HepG2 (cell line): ENCODE data around the gene PCIF1. TPM values are rescaled to one million over a fixed set of nuclear protein-coding genes. Genes with fewer than 3 reads are reported as not detected.

ENCODE experiments used
- CENPBD1 ChIP-seq: sonication (generic); formaldehyde crosslinking; IDR thresholded peaks from 2 replicates; pipeline ENCODE4 v1.8.0; 2022; ENCODE audit warnings: missing genetic modification reagents, low read depth, mild to moderate bottlenecking, borderline replicate concordance
- DNMT1 ChIP-seq: sonication (generic); formaldehyde crosslinking; IDR thresholded peaks from 2 replicates; pipeline ENCODE4 v1.5.1; 2020; ENCODE audit warnings: mild to moderate bottlenecking, missing genetic modification reagents
- MAFK ChIP-seq, 2 experiments: IDR thresholded peaks in 1 of 2; conservative IDR thresholded peaks in 1 of 2; 2 replicates each; pipeline ENCODE4 v1.6.1; 2011; ENCODE audit warnings: improper control_type of control experiment in 2 of 2, low read length in 2 of 2
- NCOA2 ChIP-seq: sonication (generic); formaldehyde crosslinking; IDR thresholded peaks from 2 replicates; pipeline ENCODE4 v1.8.0; 2022; ENCODE audit warnings: inconsistent platforms
- RAD51 ChIP-seq: fragments of 450-650 bp; IDR thresholded peaks from 2 replicates; pipeline ENCODE4 v1.6.1; 2016; ENCODE audit warnings: borderline replicate concordance
- SAFB2 ChIP-seq: sonication (generic); formaldehyde crosslinking; IDR thresholded peaks from 2 replicates; pipeline ENCODE4 v1.5.1; 2020; ENCODE audit warnings: missing genetic modification reagents, low read depth, mild to moderate bottlenecking, borderline replicate concordance
- SATB2 ChIP-seq: sonication (generic); formaldehyde crosslinking; IDR thresholded peaks from 2 replicates; pipeline ENCODE4 v1.5.0; 2020; ENCODE audit warnings: missing genetic modification reagents
- SOX5 ChIP-seq: IDR thresholded peaks from 2 replicates; pipeline ENCODE4 v1.6.1; 2016; ENCODE audit warnings: borderline replicate concordance
- TARDBP ChIP-seq: sonication (generic); formaldehyde crosslinking; IDR thresholded peaks from 2 replicates; pipeline ENCODE4 v1.8.0; 2022; ENCODE audit warnings: mild to moderate bottlenecking, missing genetic modification reagents
- UBTF ChIP-seq: sonication (generic); formaldehyde crosslinking; IDR thresholded peaks from 2 replicates; pipeline ENCODE4 v1.4.0; 2020; ENCODE audit warnings: mild to moderate bottlenecking, missing genetic modification reagents
- ZMAT3 ChIP-seq: sonication (generic); formaldehyde crosslinking; conservative IDR thresholded peaks from 2 replicates; pipeline ENCODE4 v1.7.0; 2021; ENCODE audit warnings: missing genetic modification reagents
- ZNF124 ChIP-seq: sonication (generic); formaldehyde crosslinking; IDR thresholded peaks from 2 replicates; pipeline ENCODE4 v1.4.0; 2020; ENCODE audit warnings: missing genetic modification reagents
- ZNF30 ChIP-seq: sonication (generic); formaldehyde crosslinking; IDR thresholded peaks from 2 replicates; pipeline ENCODE4 v1.5.0; 2020; ENCODE audit warnings: mild to moderate bottlenecking, missing genetic modification reagents
- ZNF546 ChIP-seq: sonication (generic); formaldehyde crosslinking; conservative IDR thresholded peaks from 2 replicates; pipeline ENCODE4 v1.8.1; 2023; ENCODE audit warnings: mild to moderate bottlenecking, missing genetic modification reagents
- ZNF687 ChIP-seq: sonication (generic); formaldehyde crosslinking; IDR thresholded peaks from 2 replicates; pipeline ENCODE4 v1.5.1; 2020; ENCODE audit warnings: mild to moderate bottlenecking, missing genetic modification reagents, moderate library complexity
- ZNF782 ChIP-seq: sonication (generic); formaldehyde crosslinking; IDR thresholded peaks from 2 replicates; pipeline ENCODE4 v1.4.0; 2020; ENCODE audit warnings: missing genetic modification reagents, mild to moderate bottlenecking, borderline replicate concordance
- ZNF878 ChIP-seq: sonication (generic); formaldehyde crosslinking; IDR thresholded peaks from 2 replicates; pipeline ENCODE4 v1.8.1; 2023; ENCODE audit warnings: mild to moderate bottlenecking, missing genetic modification reagents, moderate library complexity
- ZSCAN29 ChIP-seq: sonication (generic); formaldehyde crosslinking; conservative IDR thresholded peaks from 2 replicates; pipeline ENCODE4 v1.4.0; 2020; ENCODE audit warnings: mild to moderate bottlenecking, missing genetic modification reagents
- polyA plus RNA-seq, 8 experiments: library from polyadenylated mRNA; depleted of rRNA in 3 of 8; stranded (reverse) in 7 of 8; unstranded in 1 of 8; fragments of >200 nt; fragmentation: Illumina TruSeq in 4 of 8; extraction: Trizol in 4 of 8; gene quantifications; 2 replicates each; pipeline versions ENCODE4 v1.2.1 to v1.2.3, GENCODE V29; 2011 to 2016; ENCODE audit warnings: low read depth in 4 of 8, missing spikeins in 1 of 8, mixed read lengths in 1 of 8; ENCODE audit not compliant: insufficient read depth in 1 of 8
- total RNA-seq, 5 experiments: library from RNA; depleted of rRNA; stranded (reverse); fragments of >200 nt; fragmentation: Illumina TruSeq; extraction: Trizol; gene quantifications; 2 replicates each; pipeline ENCODE4 v1.2.3, GENCODE V29; 2016; ENCODE audit warnings: low read depth in 1 of 5
- TF ChIP-seq, protein P1 (sequence below): sonication (generic); formaldehyde crosslinking; IDR thresholded peaks from 2 replicates; pipeline ENCODE4 v1.5.0; 2020; ENCODE audit warnings: missing genetic modification reagents
- TF ChIP-seq, protein P2 (sequence below): sonication (generic); formaldehyde crosslinking; IDR thresholded peaks from 2 replicates; pipeline ENCODE4 v1.4.0; 2020; ENCODE audit warnings: mild to moderate bottlenecking, missing genetic modification reagents

PCIF1 gene
- total and polyA plus RNA-seq, 2 of the 13 experiments (the other 11 are each of a cell fraction or from before 2014, with no cell fraction given) = 20.9 to 24.4 TPM

- TF ChIP-seq SAFB2 (no peak), ZNF878 (CRISPR knock-in tag) (peak; percentile 43), ZNF124 (CRISPR knock-in tag) (peak; percentile 46; the same call in 1 of the 2 replicates), ZNF687 (peak; percentile 40), UBTF (CRISPR knock-in tag) (peak; percentile 52; the same call in 1 of the 2 replicates), RAD51 (no peak), ZNF30 (CRISPR knock-in tag) (no peak), MAFK (conservative IDR thresholded peaks at IDR 0.05 in 1 of 2, IDR thresholded peaks at IDR 0.05 in 1 of 2; ENCODE audit: low read length in 2 of 2) (no peak), ZNF782 (no peak), NCOA2 (CRISPR knock-in tag) (no peak), ZNF546 (CRISPR knock-in tag) (no peak), DNMT1 (CRISPR knock-in tag) (no peak), ZSCAN29 (CRISPR knock-in tag) (no peak), CENPBD1 (CRISPR knock-in tag) (no peak), SATB2 (no peak; the same call in 1 of the 2 replicates), SOX5 (CRISPR knock-in tag) (peak; percentile 43), TARDBP (CRISPR knock-in tag) (peak; percentile 78), ZMAT3 (CRISPR knock-in tag) (no peak; the same call in 1 of the 2 replicates)
- TF ChIP-seq, protein P1, sequence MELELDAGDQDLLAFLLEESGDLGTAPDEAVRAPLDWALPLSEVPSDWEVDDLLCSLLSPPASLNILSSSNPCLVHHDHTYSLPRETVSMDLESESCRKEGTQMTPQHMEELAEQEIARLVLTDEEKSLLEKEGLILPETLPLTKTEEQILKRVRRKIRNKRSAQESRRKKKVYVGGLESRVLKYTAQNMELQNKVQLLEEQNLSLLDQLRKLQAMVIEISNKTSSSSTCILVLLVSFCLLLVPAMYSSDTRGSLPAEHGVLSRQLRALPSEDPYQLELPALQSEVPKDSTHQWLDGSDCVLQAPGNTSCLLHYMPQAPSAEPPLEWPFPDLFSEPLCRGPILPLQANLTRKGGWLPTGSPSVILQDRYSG = 0 out of 2 replicates have a peak, but pooled peaks have one; percentile 71
- TF ChIP-seq, protein P2, sequence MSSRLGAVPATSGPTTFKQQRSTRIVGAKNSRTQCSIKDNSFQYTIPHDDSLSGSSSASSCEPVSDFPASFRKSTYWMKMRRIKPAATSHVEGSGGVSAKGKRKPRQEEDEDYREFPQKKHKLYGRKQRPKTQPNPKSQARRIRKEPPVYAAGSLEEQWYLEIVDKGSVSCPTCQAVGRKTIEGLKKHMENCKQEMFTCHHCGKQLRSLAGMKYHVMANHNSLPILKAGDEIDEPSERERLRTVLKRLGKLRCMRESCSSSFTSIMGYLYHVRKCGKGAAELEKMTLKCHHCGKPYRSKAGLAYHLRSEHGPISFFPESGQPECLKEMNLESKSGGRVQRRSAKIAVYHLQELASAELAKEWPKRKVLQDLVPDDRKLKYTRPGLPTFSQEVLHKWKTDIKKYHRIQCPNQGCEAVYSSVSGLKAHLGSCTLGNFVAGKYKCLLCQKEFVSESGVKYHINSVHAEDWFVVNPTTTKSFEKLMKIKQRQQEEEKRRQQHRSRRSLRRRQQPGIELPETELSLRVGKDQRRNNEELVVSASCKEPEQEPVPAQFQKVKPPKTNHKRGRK (CRISPR knock-in tag) = no peak
Observed at GRCh38 chr20:45933266-45934045, 1.0 kb upstream of the PCIF1 start (continued).
